Endothelial cell of umbilical vein (primary cell): Measurements from ENCODE around the gene DSPP. TPM values are rescaled to one million over a fixed set of nuclear protein-coding genes. Genes with fewer than 3 reads are reported as not detected.

Experiments used
- BruUV-seq: library from RNA; stranded (reverse); fragments of 400-500 nt; replicated peaks from 2 replicates; lab custom pipeline; 2021; lab: Mats Ljungman, UMichigan
- CTCF ChIA-PET: fragments of 300-600, 350-600 bp; sonication (Branson Sonifier 250); formaldehyde crosslinking; loops from one replicate; lab custom pipeline; 2021; ENCODE audit warnings: antibody characterized with exemption, inconsistent platforms; lab: Charles Lee
- POLR2A ChIA-PET: fragments of 300-600, 350-600 bp; sonication (Branson Sonifier 250); formaldehyde crosslinking; loops from one replicate; lab custom pipeline; 2021; ENCODE audit warnings: antibody characterized with exemption, inconsistent platforms; lab: Charles Lee
- DNase-seq: peaks from one replicate; pipeline ENCODE4 v3.0.0-alpha.2; 2011; ENCODE audit warnings: low read depth, low spot score
- FAIRE-seq: peaks from 2 replicates; lab custom pipeline; 2011; peaks lifted over from hg19 to GRCh38; lab: Jason Lieb, UNC
- H2AFZ ChIP-seq: 2 replicates; pipeline ENCODE4 v1.6.0; 2012; ENCODE audit warnings: low read depth, low read length, control low read depth, inconsistent platforms
- H3K27ac ChIP-seq: 2 replicates; pipeline ENCODE4 v1.5.1; 2011; ENCODE audit warnings: low read depth, mild to moderate bottlenecking, control low read depth, low read length, moderate library complexity; ENCODE audit not compliant: insufficient read depth
- H3K27me3 ChIP-seq, 2 experiments: 2 replicates each; pipeline versions ENCODE4 v1.6.0 to v1.6.1; 2011; ENCODE audit warnings: low read length in 2 of 2, mixed read lengths in 1 of 2; ENCODE audit not compliant: control insufficient read depth in 2 of 2, insufficient read depth in 2 of 2
- H3K36me3 ChIP-seq, 2 experiments: 2 replicates in 1 of 2; 3 replicates in 1 of 2; pipeline ENCODE4 v1.5.1; 2011; ENCODE audit warnings: low read length in 2 of 2, mild to moderate bottlenecking in 1 of 2, moderate library complexity in 1 of 2; ENCODE audit not compliant: control insufficient read depth in 2 of 2, insufficient read depth in 2 of 2; ENCODE audit errors: extremely low read depth in 1 of 2
- H3K4me1 ChIP-seq: 3 replicates; pipeline ENCODE4 v1.5.1; 2011; ENCODE audit warnings: mild to moderate bottlenecking, low read length; ENCODE audit not compliant: control insufficient read depth, insufficient read depth; ENCODE audit errors: extremely low read depth
- H3K4me2 ChIP-seq: 2 replicates; pipeline ENCODE4 v1.6.1; 2011; ENCODE audit warnings: low read length, control low read depth, mixed read lengths; ENCODE audit not compliant: insufficient read depth
- H3K4me3 ChIP-seq, 3 experiments: fragments of 200-600 bp in 1 of 3; sonication (generic), shearing (Covaris generic) in 1 of 3; replicated peaks in 1 of 3; 2 replicates each; pipeline ENCODE4 v1.5.1; 2011 to 2016; ENCODE audit warnings: control low read depth in 3 of 3, low read length in 3 of 3, mild to moderate bottlenecking in 2 of 3, inconsistent platforms in 1 of 3, low read depth in 1 of 3, moderate library complexity in 1 of 3; ENCODE audit not compliant: insufficient read depth in 1 of 3
- H3K79me2 ChIP-seq: 2 replicates; pipeline ENCODE4 v1.6.0; 2012; ENCODE audit warnings: low read length, inconsistent platforms; ENCODE audit not compliant: control insufficient read depth, insufficient read depth
- H3K9ac ChIP-seq: replicated peaks from 2 replicates; pipeline ENCODE3; 2011; ENCODE audit warnings: low read length, control low read depth; ENCODE audit not compliant: insufficient read depth; ENCODE audit errors: extremely low read depth
- H3K9me1 ChIP-seq: replicated peaks from 3 replicates; pipeline ENCODE4 v1.6.0; 2011; ENCODE audit warnings: mild to moderate bottlenecking, low read length; ENCODE audit not compliant: control insufficient read depth, insufficient read depth; ENCODE audit errors: extremely low read depth
- H3K9me3 ChIP-seq: replicated peaks from 2 replicates; pipeline ENCODE4 v1.5.1; 2012; ENCODE audit warnings: low read length, inconsistent platforms; ENCODE audit not compliant: control insufficient read depth, insufficient read depth
- H4K20me1 ChIP-seq: replicated peaks from 2 replicates; pipeline ENCODE3; 2011; ENCODE audit warnings: mild to moderate bottlenecking, low read length; ENCODE audit not compliant: control insufficient read depth, insufficient read depth; ENCODE audit errors: extremely low read depth
- CTCF ChIP-seq, 2 donors: IDR thresholded peaks; 1 replicate in 1 of 2; 2 replicates in 1 of 2; pipeline ENCODE4 v1.5.1; 2011; ENCODE audit warnings: low read length in 2 of 2, mild to moderate bottlenecking in 2 of 2, moderate library complexity in 2 of 2, control low read depth in 1 of 2, inconsistent platforms in 1 of 2, low read depth in 1 of 2; ENCODE audit not compliant: insufficient read depth in 1 of 2; ENCODE audit errors: extremely low read depth in 1 of 2
- EZH2 ChIP-seq: IDR thresholded peaks from 2 replicates; pipeline ENCODE4 v1.6.1; 2012; ENCODE audit warnings: borderline replicate concordance, low read depth, mild to moderate bottlenecking, moderate library complexity, low read length, inconsistent platforms; ENCODE audit not compliant: severe bottlenecking
- FOS ChIP-seq: IDR thresholded peaks from 2 replicates; pipeline ENCODE4 v1.6.1; 2011; ENCODE audit warnings: mild to moderate bottlenecking, low read length, moderate library complexity, borderline replicate concordance; ENCODE audit not compliant: insufficient read depth
- GATA2 ChIP-seq: IDR thresholded peaks from 2 replicates; pipeline ENCODE4 v1.7.0; 2011; ENCODE audit warnings: low read depth, mild to moderate bottlenecking, moderate library complexity, mixed read lengths, low read length; ENCODE audit not compliant: insufficient read length, insufficient read depth
- JUN ChIP-seq: IDR thresholded peaks from 2 replicates; pipeline ENCODE4 v1.6.1; 2011; ENCODE audit warnings: borderline replicate concordance, low read depth; ENCODE audit not compliant: insufficient read length, insufficient read depth
- MAX ChIP-seq: IDR thresholded peaks from 2 replicates; pipeline ENCODE4 v1.6.1; 2011; ENCODE audit not compliant: insufficient read depth, insufficient read length
- MYC ChIP-seq: IDR thresholded peaks from one replicate; pipeline ENCODE4 v1.6.1; 2011; ENCODE audit warnings: mild to moderate bottlenecking, low read depth, low read length
- POLR2A ChIP-seq: IDR thresholded peaks from 2 replicates; pipeline ENCODE4 v1.6.1; 2012; ENCODE audit warnings: low read depth, mild to moderate bottlenecking, control low read depth, low read length
- POLR2AphosphoS5 ChIP-seq: IDR thresholded peaks from 2 replicates; pipeline ENCODE4 v1.6.1; 2012; ENCODE audit warnings: low read depth, mild to moderate bottlenecking, control low read depth, low read length, moderate library complexity; ENCODE audit not compliant: insufficient read depth
- dilution Hi-C: fragments of 300-500 bp; cut with MboI; formaldehyde crosslinking; loops from one replicate; pipeline ENCODE4 v1.15.0; 2019; ENCODE audit warnings: low sequenced_read_pairs; ENCODE audit not compliant: extremely low pct_ligation_motif_present
- intact Hi-C: fragments of 100-400 bp; cut with micrococcal nuclease; formaldehyde crosslinking; loops from one replicate; pipeline ENCODE4 v1.10.0; 2022
- polyA plus RNA-seq, 4 experiments: library from polyadenylated mRNA; depleted of rRNA in 3 of 4; stranded (reverse) in 3 of 4; unstranded in 1 of 4; fragments of >200 nt; gene quantifications; 2 replicates each; pipeline versions ENCODE4 v1.2.1 to v1.2.3, GENCODE V29; 2011 to 2012; ENCODE audit warnings: missing spikeins in 1 of 4
- total RNA-seq: library from RNA; stranded (reverse); gene quantifications from 2 replicates; pipeline ENCODE4 v1.2.3, GENCODE V29; 2021

DSPP gene
- total and polyA plus RNA-seq, 2 donors (not counting 3 experiments of a cell fraction or from before 2014, with no cell fraction given): not detected

- Histone ChIP-seq H3K4me3 (no peak overlapping the region), H3K4me1 (no peaks in the 10 kb centered on the region), H2AFZ (no peak overlapping the region), H3K9ac (no peak overlapping the region), H3K4me2 (no peak overlapping the region), H3K9me3 (no peaks in the 10 kb centered on the region), H3K36me3 (no peaks in the 10 kb centered on the region), H3K9me1 (no peaks in the 10 kb centered on the region), H4K20me1 (no peaks in the 10 kb centered on the region), H3K27ac (no peak overlapping the region), H3K79me2 (no peaks in the 10 kb centered on the region), H3K27me3 (no peaks in the 10 kb centered on the region)
- no TSS peak for BruUV-seq
- intact Hi-C loops (no loop called here), dilution Hi-C loops (no loop called here)
- FAIRE-seq: no peak
- no peak for DNase-seq
- no peak for TF ChIP-seq JUN
- TF ChIP-seq GATA2: no peak
- no peak for TF ChIP-seq CTCF (IDR thresholded peaks at IDR 0.05; ENCODE audit: extremely low read depth in 1 of 2, insufficient read depth in 1 of 2, low read depth in 1 of 2, low read length in 2 of 2)
- TF ChIP-seq MYC: no peak
- TF ChIP-seq EZH2: no peak
- TF ChIP-seq MAX: no peak
- TF ChIP-seq POLR2A: no peak
- TF ChIP-seq POLR2AphosphoS5: no peak
- no peak for TF ChIP-seq FOS
- CTCF ChIA-PET: no interaction called here
- POLR2A ChIA-PET: no interaction called here
Observed at GRCh38 chr4:87614292-87614890, 6.1 kb downstream of the DSPP start.
